Osteoblast (primary cell): ENCODE results near the gene SEMG1. TPM values are rescaled to one million over a fixed set of nuclear protein-coding genes. Genes with fewer than 3 reads are reported as not detected.

Source experiments
- DNase-seq: peaks from one replicate; pipeline ENCODE4 v3.0.0; 2011; ENCODE audit warnings: low spot score, mixed read lengths; ENCODE audit not compliant: insufficient read length; ENCODE audit errors: missing footprints
- H2AFZ ChIP-seq: 2 replicates; pipeline ENCODE4 v1.6.0; 2011; ENCODE audit warnings: mild to moderate bottlenecking, low read length
- H3K27ac ChIP-seq: 2 replicates; pipeline ENCODE4 v1.5.1; 2011; ENCODE audit warnings: mild to moderate bottlenecking, low read depth, low read length, moderate library complexity
- H3K27me3 ChIP-seq: 2 replicates; pipeline ENCODE4 v1.6.0; 2012; ENCODE audit warnings: mild to moderate bottlenecking, control low read depth, inconsistent platforms, low read length, moderate library complexity; ENCODE audit not compliant: insufficient read depth
- H3K36me3 ChIP-seq: 2 replicates; pipeline ENCODE4 v1.5.1; 2011; ENCODE audit warnings: mild to moderate bottlenecking, low read length, control low read depth, moderate library complexity; ENCODE audit not compliant: insufficient read depth
- H3K4me1 ChIP-seq: 2 replicates; pipeline ENCODE4 v1.5.1; 2011; ENCODE audit warnings: mild to moderate bottlenecking, low read length, control low read depth, moderate library complexity; ENCODE audit not compliant: insufficient read depth
- H3K4me2 ChIP-seq: 2 replicates; pipeline ENCODE4 v1.6.0; 2011; ENCODE audit warnings: mild to moderate bottlenecking, low read length; ENCODE audit not compliant: insufficient read depth
- H3K4me3 ChIP-seq: fragments of 200-600 bp; sonication (generic); 3 replicates; pipeline ENCODE4 v1.5.1; 2012; ENCODE audit warnings: mild to moderate bottlenecking, low read length, inconsistent platforms; ENCODE audit not compliant: insufficient read depth
- H3K79me2 ChIP-seq: 2 replicates; pipeline ENCODE4 v1.6.0; 2012; ENCODE audit warnings: mild to moderate bottlenecking, low read length, control low read depth, inconsistent platforms; ENCODE audit not compliant: insufficient read depth
- H3K9me3 ChIP-seq: 2 replicates; pipeline ENCODE4 v1.5.1; 2011; ENCODE audit warnings: low read depth, low read length, control low read depth
- H4K20me1 ChIP-seq: 2 replicates; pipeline ENCODE4 v1.6.0; 2012; ENCODE audit warnings: mild to moderate bottlenecking, low read length, control low read depth; ENCODE audit not compliant: insufficient read depth
- total RNA-seq: library from RNA; depleted of rRNA; stranded (reverse); fragments of >200 nt; gene quantifications from 2 replicates; pipeline ENCODE4 v1.2.3, GENCODE V29; 2012
- TF ChIP-seq, protein P1 (sequence below): IDR thresholded peaks from 2 replicates; pipeline ENCODE4 v1.5.1; 2011; ENCODE audit warnings: mild to moderate bottlenecking, low read depth, low read length, moderate library complexity; ENCODE audit errors: extremely low read depth

Gene SEMG1
- total RNA-seq, 1 donor = not detected

DNA sequence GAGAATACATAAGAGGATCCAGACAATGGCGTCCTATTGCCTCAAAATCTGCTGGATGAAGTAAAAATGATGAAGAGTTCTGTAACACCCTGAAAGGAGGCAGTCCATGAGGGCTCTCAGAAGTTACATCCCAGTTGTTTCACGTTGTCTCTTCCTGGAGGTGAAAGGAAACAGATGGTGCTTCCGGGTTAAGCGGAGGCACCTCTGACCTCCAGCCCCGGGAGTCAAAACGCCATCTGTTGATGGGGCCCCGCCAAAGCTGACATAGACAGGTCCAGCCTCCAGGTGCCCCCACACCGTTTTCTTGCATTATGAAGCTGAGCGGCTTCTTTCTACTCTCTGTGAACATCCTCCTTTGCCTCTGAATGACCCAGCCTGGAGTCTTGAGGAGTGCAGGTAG is 23.8 kb downstream of the SEMG1 start:
- no peaks in the 10 kb centered on the region for H3K79me2 ChIP-seq

DNA sequence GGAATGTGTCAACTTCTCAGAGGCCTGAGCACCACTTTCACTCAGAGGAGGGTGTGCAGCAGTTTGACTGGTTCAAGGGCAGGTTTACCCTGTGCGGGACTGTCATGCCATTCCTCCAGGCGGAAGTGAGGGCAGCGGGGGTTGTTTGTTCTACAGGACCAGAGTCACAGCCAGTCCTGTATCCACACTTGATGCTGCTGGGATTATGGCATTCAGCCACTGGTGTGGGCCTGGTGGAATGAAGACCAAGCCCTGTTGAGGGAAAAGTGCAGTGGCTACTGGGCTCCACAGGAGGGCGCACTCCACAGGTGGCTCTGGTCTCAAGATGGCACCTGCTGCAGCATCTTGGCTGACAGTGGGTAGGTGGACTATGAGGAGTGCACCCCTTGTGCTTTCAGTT is 29.2 kb downstream of the SEMG1 start:
- Histone ChIP-seq H3K79me2 (no peaks in the 10 kb centered on the region), H3K36me3 (no peaks in the 10 kb centered on the region), H2AFZ (no peak overlapping the region), H3K4me2 (no peak overlapping the region), H3K4me3 (no peak overlapping the region), H3K4me1 (no peaks in the 10 kb centered on the region), H4K20me1 (no peaks in the 10 kb centered on the region), H3K27me3 (peaks cover 12% of the 10 kb centered on the region), H3K9me3 (no peaks in the 10 kb centered on the region), H3K27ac (no peak overlapping the region)
- no peak for DNase-seq
- TF ChIP-seq, protein P1, sequence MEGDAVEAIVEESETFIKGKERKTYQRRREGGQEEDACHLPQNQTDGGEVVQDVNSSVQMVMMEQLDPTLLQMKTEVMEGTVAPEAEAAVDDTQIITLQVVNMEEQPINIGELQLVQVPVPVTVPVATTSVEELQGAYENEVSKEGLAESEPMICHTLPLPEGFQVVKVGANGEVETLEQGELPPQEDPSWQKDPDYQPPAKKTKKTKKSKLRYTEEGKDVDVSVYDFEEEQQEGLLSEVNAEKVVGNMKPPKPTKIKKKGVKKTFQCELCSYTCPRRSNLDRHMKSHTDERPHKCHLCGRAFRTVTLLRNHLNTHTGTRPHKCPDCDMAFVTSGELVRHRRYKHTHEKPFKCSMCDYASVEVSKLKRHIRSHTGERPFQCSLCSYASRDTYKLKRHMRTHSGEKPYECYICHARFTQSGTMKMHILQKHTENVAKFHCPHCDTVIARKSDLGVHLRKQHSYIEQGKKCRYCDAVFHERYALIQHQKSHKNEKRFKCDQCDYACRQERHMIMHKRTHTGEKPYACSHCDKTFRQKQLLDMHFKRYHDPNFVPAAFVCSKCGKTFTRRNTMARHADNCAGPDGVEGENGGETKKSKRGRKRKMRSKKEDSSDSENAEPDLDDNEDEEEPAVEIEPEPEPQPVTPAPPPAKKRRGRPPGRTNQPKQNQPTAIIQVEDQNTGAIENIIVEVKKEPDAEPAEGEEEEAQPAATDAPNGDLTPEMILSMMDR = peak; percentile 34

More for the DNA sequence above, 23.8 kb downstream of the SEMG1 start:
- no peak for DNase-seq
- Histone ChIP-seq H3K36me3 (no peaks in the 10 kb centered on the region), H4K20me1 (no peaks in the 10 kb centered on the region), H3K4me3 (no peak overlapping the region), H2AFZ (no peak overlapping the region), H3K27me3 (peaks cover 14% of the 10 kb centered on the region), H3K9me3 (no peaks in the 10 kb centered on the region), H3K27ac (no peak overlapping the region), H3K4me1 (no peaks in the 10 kb centered on the region), H3K4me2 (no peak overlapping the region)
- TF ChIP-seq, protein P1 = no peak

DNA sequence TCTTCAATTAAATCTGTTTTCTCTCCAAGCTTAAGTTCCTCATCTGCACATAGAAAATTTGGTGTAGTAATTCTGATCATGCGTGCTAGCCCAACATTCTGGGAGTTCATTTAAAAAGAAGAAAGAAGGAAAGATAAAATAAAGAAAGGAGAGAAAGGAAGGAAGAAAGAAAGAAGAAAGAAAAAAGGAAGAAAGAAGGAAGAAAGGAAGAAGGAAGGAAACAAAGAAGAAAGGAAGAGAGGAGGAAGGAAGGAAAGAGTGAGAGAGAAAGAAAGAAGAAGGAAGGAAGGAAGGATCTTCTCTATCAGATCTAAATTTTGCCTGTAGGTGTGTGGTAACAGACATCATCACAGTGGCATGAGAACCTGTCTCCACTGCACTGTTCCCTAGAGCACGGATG is 31.3 kb downstream of the SEMG1 start:
- TF ChIP-seq, protein P1 = no peak
- H3K4me2 ChIP-seq = no peak overlapping the region
- H3K36me3 ChIP-seq = no peaks in the 10 kb centered on the region
- no peaks in the 10 kb centered on the region for H3K4me1 ChIP-seq
- no peaks in the 10 kb centered on the region for H3K9me3 ChIP-seq
- no peaks in the 10 kb centered on the region for H4K20me1 ChIP-seq
- no peaks in the 10 kb centered on the region for H3K79me2 ChIP-seq
- no peak overlapping the region for H3K27ac ChIP-seq
- no peak for DNase-seq
- no peak overlapping the region for H2AFZ ChIP-seq
- peaks cover 11% of the 10 kb centered on the region for H3K27me3 ChIP-seq
- H3K4me3 ChIP-seq = no peak overlapping the region

DNA sequence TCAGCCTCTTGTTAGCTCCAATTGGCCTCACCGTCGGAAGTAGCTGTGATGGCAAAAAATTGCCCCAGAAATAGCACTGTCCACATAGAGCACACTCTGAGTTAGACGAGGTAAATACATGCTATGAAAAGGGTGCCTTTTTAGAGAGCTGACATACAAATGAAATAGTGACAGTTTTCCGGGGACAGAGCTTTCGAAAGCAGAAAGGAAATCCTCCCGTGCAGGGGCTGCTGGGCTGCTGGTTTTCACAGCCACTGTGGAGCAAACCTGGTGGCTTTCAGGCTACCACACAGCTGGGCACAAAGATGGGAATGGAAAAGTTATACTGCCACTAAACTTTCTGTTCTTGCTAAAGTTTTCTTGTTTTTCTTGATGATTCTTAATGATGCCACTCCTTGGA is 39.3 kb downstream of the SEMG1 start:
- Histone ChIP-seq H4K20me1 (no peaks in the 10 kb centered on the region), H3K36me3 (no peaks in the 10 kb centered on the region), H3K4me1 (no peaks in the 10 kb centered on the region), H3K27ac (no peak overlapping the region), H3K27me3 (peaks cover 35% of the 10 kb centered on the region), H2AFZ (no peak overlapping the region), H3K4me2 (no peak overlapping the region), H3K9me3 (no peaks in the 10 kb centered on the region), H3K4me3 (no peak overlapping the region), H3K79me2 (no peaks in the 10 kb centered on the region)
- DNase-seq = no peak
- TF ChIP-seq, protein P1 = no peak
